H9 (cell line): ENCODE measurements around the gene GEN1. TPM values are rescaled to one million over a fixed set of nuclear protein-coding genes. Genes with fewer than 3 reads are reported as not detected.

Source experiments
- DNase-seq: peaks from one replicate; pipeline ENCODE4 v3.0.0-alpha.2; 2017
- H2AFZ ChIP-seq: one replicate; pipeline ENCODE4 v1.6.1; 2013; ENCODE audit warnings: mild to moderate bottlenecking, low read length, control low read depth, moderate library complexity
- H2AK5ac ChIP-seq: 2 replicates; pipeline ENCODE4 v1.6.1; 2013; ENCODE audit warnings: low read length, control low read depth, mixed read lengths; ENCODE audit not compliant: insufficient read length
- H2BK120ac ChIP-seq: one replicate; pipeline ENCODE4 v1.6.1; 2013; ENCODE audit warnings: low read depth, mild to moderate bottlenecking, low read length, control low read depth, inconsistent platforms; ENCODE audit not compliant: poor library complexity, severe bottlenecking
- H2BK12ac ChIP-seq: 2 replicates; pipeline ENCODE4 v1.6.1; 2013; ENCODE audit warnings: low read length, control low read depth, mixed read lengths, low read depth; ENCODE audit not compliant: insufficient read length
- H2BK15ac ChIP-seq: 2 replicates; pipeline ENCODE4 v1.6.1; 2013; ENCODE audit warnings: low read depth, low read length, control low read depth
- H2BK20ac ChIP-seq: one replicate; pipeline ENCODE4 v1.6.1; 2013; ENCODE audit warnings: low read depth, mild to moderate bottlenecking, low read length, control low read depth, inconsistent platforms; ENCODE audit not compliant: poor library complexity, severe bottlenecking
- H2BK5ac ChIP-seq: 2 replicates; pipeline ENCODE4 v1.6.1; 2013; ENCODE audit warnings: low read length, control low read depth, mixed read lengths; ENCODE audit not compliant: insufficient read length
- H3K14ac ChIP-seq: 2 replicates; pipeline ENCODE4 v1.6.1; 2013; ENCODE audit warnings: low read length, control low read depth; ENCODE audit not compliant: insufficient read depth
- H3K18ac ChIP-seq: 2 replicates; pipeline ENCODE4 v1.6.1; 2013; ENCODE audit warnings: low read depth, mild to moderate bottlenecking, mixed read lengths, low read length, control low read depth; ENCODE audit not compliant: insufficient read length
- H3K23ac ChIP-seq: 2 replicates; pipeline ENCODE4 v1.6.1; 2013; ENCODE audit warnings: low read length, control low read depth, mixed read lengths, low read depth; ENCODE audit not compliant: insufficient read length
- H3K23me2 ChIP-seq: 2 replicates; pipeline ENCODE4 v1.6.1; 2013; ENCODE audit warnings: low read depth, mild to moderate bottlenecking, mixed read lengths, low read length, control low read depth; ENCODE audit not compliant: insufficient read length, poor library complexity, severe bottlenecking
- H3K27ac ChIP-seq: 2 replicates; pipeline ENCODE4 v1.5.1; 2013; ENCODE audit warnings: low read length, control low read depth, mixed read lengths, low read depth; ENCODE audit not compliant: insufficient read length
- H3K27me3 ChIP-seq: 2 replicates; pipeline ENCODE4 v1.6.1; 2013; ENCODE audit warnings: low read length, control low read depth, inconsistent platforms; ENCODE audit not compliant: insufficient read depth
- H3K4ac ChIP-seq: 2 replicates; pipeline ENCODE4 v1.6.1; 2013; ENCODE audit warnings: low read depth, mild to moderate bottlenecking, control low read depth, inconsistent platforms, low read length, moderate library complexity
- H3K4me1 ChIP-seq: 2 replicates; pipeline ENCODE4 v1.6.1; 2013; ENCODE audit warnings: low read length, control low read depth, inconsistent platforms; ENCODE audit not compliant: insufficient read depth
- H3K4me2 ChIP-seq: 2 replicates; pipeline ENCODE4 v1.6.1; 2013; ENCODE audit warnings: low read length, control low read depth, mixed read lengths; ENCODE audit not compliant: insufficient read length, insufficient read depth
- H3K56ac ChIP-seq: 2 replicates; pipeline ENCODE4 v1.6.1; 2013; ENCODE audit warnings: low read depth, mild to moderate bottlenecking, mixed read lengths, low read length, control low read depth; ENCODE audit not compliant: insufficient read length
- H3K79me1 ChIP-seq: 2 replicates; pipeline ENCODE4 v1.6.1; 2013; ENCODE audit warnings: low read depth, mild to moderate bottlenecking, moderate library complexity, low read length, control low read depth, inconsistent platforms; ENCODE audit not compliant: insufficient read depth, poor library complexity, severe bottlenecking
- H3K79me2 ChIP-seq: 2 replicates; pipeline ENCODE4 v1.6.1; 2013; ENCODE audit warnings: low read length, control low read depth, inconsistent platforms; ENCODE audit not compliant: insufficient read depth
- H3K9ac ChIP-seq: 2 replicates; pipeline ENCODE4 v1.6.1; 2013; ENCODE audit warnings: low read length, control low read depth, mixed read lengths; ENCODE audit not compliant: insufficient read length; ENCODE audit errors: extremely low read depth
- H3K9me3 ChIP-seq: one replicate; pipeline ENCODE4 v1.6.1; 2013; ENCODE audit warnings: low read depth, low read length, inconsistent platforms; ENCODE audit not compliant: control insufficient read depth
- H3T11ph ChIP-seq: one replicate; pipeline ENCODE4 v1.6.1; 2013; ENCODE audit warnings: mild to moderate bottlenecking, low read length, control low read depth, inconsistent platforms
- H4K20me1 ChIP-seq: one replicate; pipeline ENCODE4 v1.6.1; 2013; ENCODE audit not compliant: control insufficient read depth, insufficient read length, insufficient read depth
- H4K5ac ChIP-seq: 2 replicates; pipeline ENCODE4 v1.6.1; 2013; ENCODE audit warnings: low read depth, mild to moderate bottlenecking, mixed read lengths, low read length, control low read depth; ENCODE audit not compliant: insufficient read length
- H4K8ac ChIP-seq: replicated peaks from 2 replicates; pipeline ENCODE4 v1.6.1; 2013; ENCODE audit warnings: low read length, control low read depth, mixed read lengths, low read depth; ENCODE audit not compliant: insufficient read length
- H4K91ac ChIP-seq: 2 replicates; pipeline ENCODE4 v1.6.1; 2013; ENCODE audit warnings: low read depth, mild to moderate bottlenecking, moderate library complexity, mixed read lengths, low read length, control low read depth; ENCODE audit not compliant: insufficient read length
- H3K27ac Mint-ChIP-seq, 3 experiments: 2 replicates in 2 of 3; 3 replicates in 1 of 3; pipeline ENCODE4 v1.8.0; 2020 to 2021; ENCODE audit warnings: mixed read lengths in 3 of 3, mild to moderate bottlenecking in 1 of 3, moderate library complexity in 1 of 3
- H3K27me3 Mint-ChIP-seq: 2 replicates; pipeline ENCODE4 v1.8.0; 2021; ENCODE audit warnings: low read depth, mild to moderate bottlenecking, moderate library complexity, mixed read lengths
- H3K36me3 Mint-ChIP-seq, 3 experiments: 2 replicates in 2 of 3; 3 replicates in 1 of 3; pipeline ENCODE4 v1.8.0; 2020 to 2021; ENCODE audit warnings: low read depth in 3 of 3, mixed read lengths in 3 of 3; ENCODE audit not compliant: insufficient read depth in 1 of 3
- H3K4me1 Mint-ChIP-seq, 2 experiments: 2 replicates each; pipeline ENCODE4 v1.8.0; 2020; ENCODE audit warnings: mixed read lengths in 2 of 2
- H3K4me3 Mint-ChIP-seq, 2 experiments: 2 replicates in 1 of 2; 3 replicates in 1 of 2; pipeline ENCODE4 v1.8.0; 2020 to 2021; ENCODE audit warnings: mild to moderate bottlenecking in 2 of 2, mixed read lengths in 2 of 2, moderate library complexity in 1 of 2
- H3K9me3 Mint-ChIP-seq, 2 experiments: 2 replicates in 1 of 2; 3 replicates in 1 of 2; pipeline ENCODE4 v1.8.0; 2020; ENCODE audit warnings: mild to moderate bottlenecking in 2 of 2, mixed read lengths in 2 of 2, moderate library complexity in 1 of 2
- CTCF ChIP-seq: fragments of 200-600 bp; sonication (generic); conservative IDR thresholded peaks from 3 replicates; pipeline ENCODE4 v1.8.0; 2021; ENCODE audit warnings: antibody characterized with exemption, mild to moderate bottlenecking
- WGBS: extraction: QIAGEN DNeasy Blood & Tissue Kit; methylation state at CpG from one replicate; pipeline ENCODE4 v1.1.7; 2013; ENCODE audit warnings: missing lambda C conversion rate, low lambda C conversion rate, mixed read lengths; ENCODE audit not compliant: insufficient read length; ENCODE audit errors: extremely low coverage; 5-methylcytosine and 5-hydroxymethylcytosine counted together
- total RNA-seq: library from RNA; stranded (reverse); gene quantifications from 2 replicates; pipeline ENCODE4 v1.2.1, GENCODE V29; 2021

Gene GEN1
- total RNA-seq, 1 experiment from 2014 or later, result 28.1 TPM

- Histone ChIP-seq H4K8ac (no peak overlapping the region), H2BK15ac (no peak overlapping the region), H3K56ac (no peak overlapping the region), H2AFZ (no peak overlapping the region), H3K79me1 (no peaks in the 10 kb centered on the region), H3K23me2 (peaks cover 5% of the 10 kb centered on the region), H3K4me1 (no peaks in the 10 kb centered on the region; the same call in 1 of the 2 replicates), H2BK20ac (no peak overlapping the region), H3K9me3 (no peaks in the 10 kb centered on the region), H2BK5ac (no peak overlapping the region), H2BK12ac (no peak overlapping the region), H3K27me3 (no peaks in the 10 kb centered on the region), H3K23ac (no peak overlapping the region), H3K18ac (no peak overlapping the region), H3K9ac (no peak overlapping the region), H3K27ac (no peak overlapping the region), H4K91ac (no peak overlapping the region), H3K79me2 (peaks cover 9% of the 10 kb centered on the region; the same call in 1 of the 2 replicates), H4K20me1 (no peaks in the 10 kb centered on the region), H3K4ac (no peak overlapping the region), H3K4me2 (no peak overlapping the region), H3T11ph (no peak overlapping the region), H2BK120ac (no peak overlapping the region), H3K14ac (no peak overlapping the region), H2AK5ac (no peak overlapping the region), H4K5ac (no peak overlapping the region)
- Mint-ChIP-seq H3K9me3 (no peaks in the 10 kb centered on the region), H3K4me3 (no peak overlapping the region), H3K36me3 (peaks cover 7 to 22% (median 20%) of the 10 kb centered on the region in 3 experiments; a peak in 6 of 7 replicates), H3K4me1 (peaks cover 7 to 12% of the 10 kb centered on the region in 2 experiments), H3K27ac (no peak overlapping the region), H3K27me3 (no peaks in the 10 kb centered on the region)
- no peak for TF ChIP-seq CTCF
- WGBS, result no CpG with 5 or more reads among the region's 3 CpGs
- no peak for DNase-seq
Observed at GRCh38 chr2:17758118-17758517, 4.2 kb downstream of the GEN1 start.
